PC-9 (cell line): ENCODE results near the gene SCRN1. TPM values are rescaled to one million over a fixed set of nuclear protein-coding genes. Genes with fewer than 3 reads are reported as not detected.

Source experiments
- BruUV-seq: library from RNA; stranded (reverse); fragments of 400-500 nt; replicated peaks from 2 replicates; lab custom pipeline; 2021; lab: Mats Ljungman, UMichigan
- CTCF ChIA-PET: fragments of 300-600 bp; sonication (Branson Sonifier 250); formaldehyde crosslinking; loops from one replicate; lab custom pipeline; 2022; ENCODE audit warnings: antibody characterized with exemption; lab: Charles Lee
- POLR2A ChIA-PET: fragments of 300-600 bp; sonication (Branson Sonifier 250); formaldehyde crosslinking; loops from one replicate; lab custom pipeline; 2022; ENCODE audit warnings: antibody characterized with exemption; ENCODE audit not compliant: unreplicated experiment; lab: Charles Lee
- DNase-seq, 2 experiments: peaks; one replicate each; pipeline versions ENCODE4 v3.0.0 to v3.0.0-alpha.2; 2015 to 2022; ENCODE audit warnings: mixed read lengths in 1 of 2
- H2AFZ ChIP-seq: fragments of 200-600 bp; sonication (generic); 2 replicates; pipeline ENCODE4 v1.8.1; 2017; ENCODE audit warnings: antibody characterized with exemption
- H3F3A ChIP-seq: fragments of 200-600 bp; sonication (generic); 2 replicates; pipeline ENCODE4 v1.8.1; 2017; ENCODE audit warnings: antibody characterized with exemption, mild to moderate bottlenecking, low read depth; ENCODE audit not compliant: insufficient read depth
- H3K27ac ChIP-seq: fragments of 200-600 bp; sonication (generic); 2 replicates; pipeline ENCODE4 v1.6.1; 2016; ENCODE audit warnings: mixed run types
- H3K27me3 ChIP-seq: fragments of 200-600 bp; sonication (generic); 2 replicates; pipeline ENCODE4 v1.6.1; 2016; ENCODE audit warnings: low read depth, mixed run types; ENCODE audit not compliant: insufficient read depth
- H3K36me3 ChIP-seq: fragments of 200-600 bp; sonication (generic); 2 replicates; pipeline ENCODE4 v1.6.1; 2016; ENCODE audit warnings: low read depth, mixed run types
- H3K4me1 ChIP-seq: fragments of 200-600 bp; sonication (generic); replicated peaks from 2 replicates; pipeline ENCODE4 v1.6.1; 2016; ENCODE audit warnings: mixed run types; ENCODE audit not compliant: insufficient read depth
- H3K4me2 ChIP-seq: fragments of 200-600 bp; sonication (generic); 2 replicates; pipeline ENCODE4 v1.6.1; 2017; ENCODE audit warnings: mixed run types
- H3K4me3 ChIP-seq: fragments of 200-600 bp; sonication (generic); 2 replicates; pipeline ENCODE4 v1.6.1; 2016; ENCODE audit warnings: mixed run types
- H3K79me2 ChIP-seq: fragments of 200-600 bp; sonication (generic); 2 replicates; pipeline ENCODE4 v1.6.1; 2017; ENCODE audit warnings: low read depth, mixed run types
- H3K9me2 ChIP-seq: fragments of 200-600 bp; sonication (generic); 2 replicates; pipeline ENCODE4 v1.8.1; 2017; ENCODE audit warnings: mild to moderate bottlenecking; ENCODE audit not compliant: insufficient read depth
- H3K9me3 ChIP-seq: fragments of 200-600 bp; sonication (generic); 2 replicates; pipeline ENCODE4 v1.8.1; 2016; ENCODE audit warnings: low read depth; ENCODE audit not compliant: insufficient read depth
- H4K20me1 ChIP-seq: fragments of 200-600 bp; sonication (generic); 2 replicates; pipeline ENCODE4 v1.8.1; 2017; ENCODE audit not compliant: insufficient read depth
- CTCF ChIP-seq: fragments of 200-600 bp; sonication (generic); conservative IDR thresholded peaks from 2 replicates; pipeline ENCODE4 v1.6.1; 2017; ENCODE audit warnings: mixed run types, antibody characterized with exemption, mild to moderate bottlenecking, moderate library complexity
- EZH2 ChIP-seq: fragments of 200-600 bp; sonication (generic); IDR thresholded peaks from 2 replicates; pipeline ENCODE4 v1.8.0; 2017; ENCODE audit warnings: antibody characterized with exemption, low read depth
- intact Hi-C: fragments of 100-400 bp; cut with micrococcal nuclease; formaldehyde crosslinking; loops from one replicate; pipeline ENCODE4 v1.10.0; 2022; ENCODE audit not compliant: unreplicated experiment
- total RNA-seq: library from RNA; stranded (reverse); gene quantifications from 2 replicates; pipeline ENCODE4 v1.2.3, GENCODE V29; 2021

SCRN1 gene
- total RNA-seq, 1 experiment from 2014 or later, result 94.4 TPM

- POLR2A ChIA-PET, result no interaction called here
- Histone ChIP-seq H3F3A (peaks cover 2% of the 10 kb centered on the region; the same call in 1 of the 2 replicates), H3K4me3 (no peak overlapping the region), H3K79me2 (no peaks in the 10 kb centered on the region), H3K9me3 (no peaks in the 10 kb centered on the region), H3K4me2 (no peak overlapping the region), H3K4me1 (no peaks in the 10 kb centered on the region), H2AFZ (no peak overlapping the region), H3K27ac (no peak overlapping the region), H3K9me2 (no peaks in the 10 kb centered on the region), H3K27me3 (no peaks in the 10 kb centered on the region), H3K36me3 (0 out of 2 replicates have a peak, but pooled peaks cover 5% of the 10 kb centered on the region), H4K20me1 (no peaks in the 10 kb centered on the region)
- no peak for TF ChIP-seq EZH2
- TF ChIP-seq CTCF, result no peak
- intact Hi-C loops, result loop anchor here (10.0 kb wide), 1 partner anchor 1002 kb away; no protein-coding TSS in a partner anchor
- CTCF ChIA-PET, result no interaction called here
- no peak for DNase-seq
- BruUV-seq, result no TSS peak
Observed at GRCh38 chr7:29926741-29927140, 62.9 kb downstream of the SCRN1 start.

- 0 out of 2 replicates have a peak, but pooled peaks cover 5% of the 10 kb centered on the region for H3K36me3 ChIP-seq
- H3F3A ChIP-seq, result peaks cover 4% of the 10 kb centered on the region; the same call in 1 of the 2 replicates
- no peak overlapping the region for H3K4me2 ChIP-seq
- BruUV-seq, result no TSS peak
- intact Hi-C loops, result loop anchor here (10.0 kb wide), 1 partner anchor 1001 kb away; no protein-coding TSS in a partner anchor
- DNase-seq, result no peak
- POLR2A ChIA-PET, result no interaction called here
- H3K27me3 ChIP-seq, result no peaks in the 10 kb centered on the region
- H3K27ac ChIP-seq, result no peak overlapping the region
- no peaks in the 10 kb centered on the region for H3K79me2 ChIP-seq
- no peak for TF ChIP-seq CTCF
- no peak for TF ChIP-seq EZH2
- no peak overlapping the region for H2AFZ ChIP-seq
- H3K4me1 ChIP-seq, result no peaks in the 10 kb centered on the region
- no peaks in the 10 kb centered on the region for H4K20me1 ChIP-seq
- no peaks in the 10 kb centered on the region for H3K9me3 ChIP-seq
- H3K4me3 ChIP-seq, result no peak overlapping the region
- H3K9me2 ChIP-seq, result no peaks in the 10 kb centered on the region
- CTCF ChIA-PET, result no interaction called here
Observed at GRCh38 chr7:29926216-29926615, 63.4 kb downstream of the SCRN1 start.

- Histone ChIP-seq H4K20me1 (no peaks in the 10 kb centered on the region), H2AFZ (no peak overlapping the region), H3K79me2 (no peaks in the 10 kb centered on the region), H3K4me3 (no peak overlapping the region), H3K4me1 (no peaks in the 10 kb centered on the region), H3F3A (peaks cover 4% of the 10 kb centered on the region; the same call in 1 of the 2 replicates), H3K27me3 (no peaks in the 10 kb centered on the region), H3K9me2 (no peaks in the 10 kb centered on the region), H3K27ac (no peak overlapping the region), H3K4me2 (no peak overlapping the region), H3K36me3 (0 out of 2 replicates have a peak, but pooled peaks cover 5% of the 10 kb centered on the region), H3K9me3 (no peaks in the 10 kb centered on the region)
- POLR2A ChIA-PET, result no interaction called here
- no peak for TF ChIP-seq CTCF
- TF ChIP-seq EZH2, result no peak
- intact Hi-C loops, result loop anchor here (10.0 kb wide), 1 partner anchor 1000 kb away; no protein-coding TSS in a partner anchor
- DNase-seq, result no peak
- no TSS peak for BruUV-seq
- CTCF ChIA-PET, result no interaction called here
Observed at GRCh38 chr7:29924684-29925083, 64.9 kb downstream of the SCRN1 start.
